Choroid plexus epithelial cell (primary cell): ENCODE results near the gene NSFL1C.

Experiments used
- DNase-seq: peaks from one replicate; pipeline ENCODE4 v3.0.0-alpha.2; 2010; ENCODE audit warnings: low read depth
- H3K4me3 ChIP-seq: 2 replicates; pipeline ENCODE4 v1.5.1; 2011; ENCODE audit warnings: low read depth, mild to moderate bottlenecking, control low read depth, low read length, moderate library complexity
- CTCF ChIP-seq: conservative IDR thresholded peaks from 2 replicates; pipeline ENCODE4 v1.5.1; 2011; ENCODE audit warnings: low read depth, mild to moderate bottlenecking, control low read depth, inconsistent platforms, low read length, moderate library complexity

The NSFL1C gene

GRCh38 chr20:1426231-1426849, 40.3 kb downstream of the NSFL1C start:
- H3K4me3 ChIP-seq = no peak overlapping the region
- DNase-seq = no peak
- TF ChIP-seq CTCF = no peak

- no peak for DNase-seq
- no peak for TF ChIP-seq CTCF
- H3K4me3 ChIP-seq = no peak overlapping the region
These were observed 42.3 kb downstream of the NSFL1C start for GRCh38 chr20:1424336-1424735.

GRCh38 chr20:1423625-1424106, 43.0 kb downstream of the NSFL1C start:
- no peak overlapping the region for H3K4me3 ChIP-seq
- peak; percentile 90 for DNase-seq
- peak; percentile 48 for TF ChIP-seq CTCF

GRCh38 chr20:1423206-1423605, 43.4 kb downstream of the NSFL1C start:
- no peak for DNase-seq
- H3K4me3 ChIP-seq = no peak overlapping the region
- no peak for TF ChIP-seq CTCF

- DNase-seq = no peak
- H3K4me3 ChIP-seq = no peak overlapping the region
- no peak for TF ChIP-seq CTCF
These were observed 43.9 kb downstream of the NSFL1C start for GRCh38 chr20:1422753-1423152.

GRCh38 chr20:1420066-1420465, 46.6 kb downstream of the NSFL1C start:
- no peak for TF ChIP-seq CTCF
- H3K4me3 ChIP-seq = no peak overlapping the region
- DNase-seq = no peak

GRCh38 chr20:1418350-1418749, 48.3 kb downstream of the NSFL1C start:
- H3K4me3 ChIP-seq = no peak overlapping the region
- no peak for TF ChIP-seq CTCF
- peak; percentile 20 for DNase-seq
